RWPE1 (cell line): ENCODE data around the gene CUZD1.

Experiments
- CTCF ChIA-PET: fragments of 350-600 bp; sonication (Branson Sonifier 250); formaldehyde crosslinking; extraction: SDS; loops from one replicate; lab custom pipeline; 2021; lab: Yijun Ruan, JAX
- POLR2A ChIA-PET: fragments of 400-600 bp; formaldehyde crosslinking; extraction: SDS; loops from one replicate; lab custom pipeline; 2020; ENCODE audit warnings: antibody characterized with exemption; ENCODE audit not compliant: low non-redundant PET; lab: Yijun Ruan, JAX
- DNase-seq: peaks from one replicate; pipeline ENCODE4 v3.0.0; 2012; ENCODE audit warnings: low spot score
- H3K27ac ChIP-seq: fragments of 450-650 bp; 2 replicates; pipeline ENCODE4 v1.5.1; 2017
- TF ChIP-seq, protein P1 (sequence below): fragments of 450-650 bp; conservative IDR thresholded peaks from 2 replicates; pipeline ENCODE4 v1.5.1; 2017; ENCODE audit warnings: low read depth, mild to moderate bottlenecking

The CUZD1 gene

DNA sequence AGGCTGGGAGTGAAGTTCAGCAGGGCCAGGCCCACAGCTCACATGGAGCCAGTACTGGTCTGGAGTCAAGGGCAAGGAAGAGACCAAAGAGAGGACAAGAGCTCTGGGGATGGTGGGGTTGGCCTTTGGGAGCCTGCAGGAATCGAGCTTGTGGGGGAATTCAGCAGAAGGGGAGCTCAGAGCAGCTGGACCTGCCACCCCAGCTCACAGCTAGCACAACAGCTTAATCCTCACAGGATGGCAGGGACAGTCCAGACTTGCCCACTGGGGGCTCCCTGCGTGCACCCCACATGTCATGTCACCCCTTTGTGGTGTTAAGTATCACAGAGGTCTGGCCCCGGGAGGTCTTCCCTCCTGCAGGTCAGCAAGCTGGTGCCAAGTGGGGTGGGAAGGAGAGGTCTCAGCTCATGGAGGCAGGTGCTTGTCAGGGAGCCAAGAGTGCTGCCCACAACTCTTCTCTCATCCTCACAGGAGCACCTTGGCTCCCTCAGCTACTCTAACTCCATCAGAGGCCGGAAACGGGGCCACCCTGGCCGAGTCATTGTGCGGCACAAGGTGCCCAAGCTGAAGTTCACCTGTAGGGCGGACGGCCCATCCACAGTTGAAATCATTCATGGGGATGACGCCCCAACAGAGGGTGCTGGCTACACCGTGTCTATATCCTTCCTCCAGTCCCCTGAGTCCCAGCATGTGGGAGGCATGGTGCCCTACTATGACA lies 22.5 kb downstream of the CUZD1 start:
- TF ChIP-seq, protein P1, sequence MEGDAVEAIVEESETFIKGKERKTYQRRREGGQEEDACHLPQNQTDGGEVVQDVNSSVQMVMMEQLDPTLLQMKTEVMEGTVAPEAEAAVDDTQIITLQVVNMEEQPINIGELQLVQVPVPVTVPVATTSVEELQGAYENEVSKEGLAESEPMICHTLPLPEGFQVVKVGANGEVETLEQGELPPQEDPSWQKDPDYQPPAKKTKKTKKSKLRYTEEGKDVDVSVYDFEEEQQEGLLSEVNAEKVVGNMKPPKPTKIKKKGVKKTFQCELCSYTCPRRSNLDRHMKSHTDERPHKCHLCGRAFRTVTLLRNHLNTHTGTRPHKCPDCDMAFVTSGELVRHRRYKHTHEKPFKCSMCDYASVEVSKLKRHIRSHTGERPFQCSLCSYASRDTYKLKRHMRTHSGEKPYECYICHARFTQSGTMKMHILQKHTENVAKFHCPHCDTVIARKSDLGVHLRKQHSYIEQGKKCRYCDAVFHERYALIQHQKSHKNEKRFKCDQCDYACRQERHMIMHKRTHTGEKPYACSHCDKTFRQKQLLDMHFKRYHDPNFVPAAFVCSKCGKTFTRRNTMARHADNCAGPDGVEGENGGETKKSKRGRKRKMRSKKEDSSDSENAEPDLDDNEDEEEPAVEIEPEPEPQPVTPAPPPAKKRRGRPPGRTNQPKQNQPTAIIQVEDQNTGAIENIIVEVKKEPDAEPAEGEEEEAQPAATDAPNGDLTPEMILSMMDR, result no peak
- CTCF ChIA-PET, result interaction anchor here (0.6 kb wide), 1 partner anchor 38 kb away, joined by 4 read pairs; no protein-coding TSS in a partner anchor
- no peak for DNase-seq
- POLR2A ChIA-PET, result no interaction called here
- no peak overlapping the region for H3K27ac ChIP-seq

DNA sequence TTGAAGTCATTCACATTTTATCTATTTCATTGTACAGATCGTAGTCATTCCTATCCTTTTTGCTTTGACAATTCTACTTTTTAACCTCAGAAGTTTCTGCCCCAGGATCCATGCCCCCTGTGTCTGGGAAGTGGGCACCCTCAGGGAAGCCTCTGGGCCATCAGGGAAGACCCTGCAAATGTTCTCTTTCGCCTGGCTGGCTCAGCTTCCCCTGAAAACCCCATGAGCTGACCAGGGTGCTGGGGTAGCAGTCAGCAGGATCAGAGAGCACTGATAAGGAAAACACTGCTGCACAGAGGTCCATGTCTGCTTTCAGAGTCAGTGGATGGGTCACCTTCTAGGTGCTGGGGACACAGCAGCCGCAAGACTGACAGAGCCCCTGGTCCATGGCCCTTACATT lies 23.8 kb downstream of the CUZD1 start:
- CTCF ChIA-PET, result no interaction called here
- no peak overlapping the region for H3K27ac ChIP-seq
- POLR2A ChIA-PET, result no interaction called here
- no peak for DNase-seq
- TF ChIP-seq, protein P1, result no peak

DNA sequence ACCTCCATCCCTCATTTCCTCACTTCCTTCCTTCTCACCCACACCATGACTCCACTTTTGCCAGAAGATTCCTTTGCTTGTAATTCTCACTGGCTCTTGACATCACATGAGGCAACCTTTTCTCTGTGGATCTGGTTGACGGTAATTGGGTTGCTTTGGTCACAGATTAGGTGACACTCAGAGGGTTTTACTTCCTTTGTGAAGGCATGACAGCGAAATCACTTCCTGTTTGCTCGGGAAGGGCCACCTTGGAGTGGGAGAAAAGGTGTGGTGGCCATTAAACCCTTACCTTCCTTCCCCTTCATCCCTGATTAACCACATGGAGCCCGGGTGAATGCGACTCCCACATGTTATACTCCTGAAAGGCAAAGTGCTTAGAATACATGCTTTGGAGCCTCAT lies 30.2 kb downstream of the CUZD1 start:
- CTCF ChIA-PET, result no interaction called here
- TF ChIP-seq, protein P1, result no peak

DNA sequence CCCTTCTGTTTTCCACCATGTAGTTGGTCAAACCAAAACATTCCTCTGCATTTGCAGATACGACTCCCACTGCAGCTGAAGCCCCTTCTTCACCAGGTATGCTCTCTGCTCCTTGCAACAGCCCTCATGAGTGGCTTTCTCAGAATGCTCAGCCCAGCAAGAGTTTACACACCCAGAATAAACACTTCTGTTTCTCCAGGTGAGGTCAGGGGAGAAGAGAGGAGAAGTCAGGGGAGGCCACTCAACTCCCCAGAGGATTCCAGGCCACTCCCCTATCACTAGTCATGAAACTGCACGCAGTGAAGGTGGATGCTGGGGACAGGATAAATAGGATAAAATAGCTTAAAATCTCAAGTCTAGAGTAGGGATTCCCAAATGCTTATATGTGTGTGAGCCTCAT lies 31.2 kb downstream of the CUZD1 start:
- H3K27ac ChIP-seq, result no peak overlapping the region
- DNase-seq, result no peak
- CTCF ChIA-PET, result interaction anchor here (0.6 kb wide), 1 partner anchor 43 kb away, joined by 3 read pairs; no protein-coding TSS in a partner anchor
- POLR2A ChIA-PET, result no interaction called here
- TF ChIP-seq, protein P1, result no peak

More for the DNA sequence above, 30.2 kb downstream of the CUZD1 start:
- DNase-seq, result no peak
- POLR2A ChIA-PET, result no interaction called here
- H3K27ac ChIP-seq, result no peak overlapping the region

DNA sequence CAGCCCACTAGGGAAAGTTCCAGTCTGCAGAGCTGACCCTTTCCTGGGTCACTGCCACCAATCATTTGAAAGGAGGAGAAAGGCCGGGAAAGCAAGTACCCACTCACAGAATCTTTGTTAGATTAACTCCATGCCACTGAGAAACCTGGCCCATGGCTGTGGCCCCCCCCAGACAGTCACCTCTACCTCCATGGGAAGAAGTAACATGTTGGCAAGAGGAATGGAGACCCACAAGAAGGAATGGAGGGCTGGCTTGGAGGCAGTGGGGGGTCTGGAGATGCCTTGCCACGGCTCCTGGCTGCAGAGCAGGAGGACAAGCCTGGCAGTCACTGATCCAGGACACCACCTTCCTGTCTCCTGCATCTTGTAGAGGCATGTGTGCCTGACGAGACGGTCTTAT lies 32.9 kb downstream of the CUZD1 start:
- TF ChIP-seq, protein P1, result no peak
- CTCF ChIA-PET, result interaction anchor here (0.8 kb wide), 1 partner anchor 489 kb away, joined by 6 read pairs; no protein-coding TSS in a partner anchor
- no peak for DNase-seq
- no peak overlapping the region for H3K27ac ChIP-seq
- POLR2A ChIA-PET, result no interaction called here

DNA sequence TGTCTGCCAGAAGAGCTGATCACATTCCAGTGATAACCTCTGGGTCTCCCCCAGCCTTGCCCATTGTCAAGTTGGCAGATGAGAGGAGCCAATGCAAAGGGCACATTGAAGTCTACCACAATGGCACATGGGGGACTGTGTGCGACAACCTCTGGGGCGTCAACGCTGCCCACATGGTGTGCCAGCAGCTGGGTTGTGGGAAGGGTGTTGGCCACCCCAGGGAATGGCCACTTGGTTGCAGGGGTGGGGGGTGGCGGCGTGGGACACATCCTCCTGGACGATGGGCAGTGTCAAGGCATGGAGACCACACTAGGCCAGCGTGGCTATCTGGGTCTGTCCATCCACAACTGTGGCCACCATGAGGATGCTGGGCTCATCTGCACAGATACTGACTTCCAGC lies 43.4 kb downstream of the CUZD1 start:
- no peak for DNase-seq
- ChIA-PET POLR2A (no interaction called here), CTCF (interaction anchor here (0.6 kb wide), 1 partner anchor 25 kb away, joined by 3 read pairs; no protein-coding TSS in a partner anchor)
- no peak overlapping the region for H3K27ac ChIP-seq
- TF ChIP-seq, protein P1, result no peak
